HG02852 (cell line): Measurements from ENCODE around the gene DIP2B.

Experiments
- ATAC-seq: cut with Tn5 transposase; IDR thresholded peaks from one replicate; pipeline ENCODE4 v1.9.1; 2021; ENCODE audit warnings: mild to moderate bottlenecking, moderate library complexity; ENCODE audit not compliant: unreplicated experiment

DIP2B gene

DNA sequence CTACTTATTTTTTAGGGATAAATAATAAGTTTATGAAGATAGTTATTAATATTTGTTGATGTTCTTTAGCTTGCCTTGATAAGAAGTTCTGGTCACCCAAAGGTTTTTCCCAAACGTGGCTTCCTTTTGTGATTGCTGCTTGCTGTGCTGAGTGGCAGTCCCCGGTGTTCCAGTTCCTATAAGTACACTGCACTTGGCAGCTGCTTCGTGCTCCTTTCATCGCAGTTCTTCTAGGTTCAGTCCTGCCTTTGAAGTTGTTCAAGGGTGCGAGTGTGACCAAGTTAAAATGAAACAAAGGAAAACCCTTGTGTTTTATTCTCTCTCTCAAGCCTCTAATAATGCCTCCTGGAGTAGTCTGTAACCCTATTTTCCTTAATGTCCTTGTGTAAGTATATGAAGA, 130.6 kb downstream of the DIP2B start:
- ATAC-seq = no peak

DNA sequence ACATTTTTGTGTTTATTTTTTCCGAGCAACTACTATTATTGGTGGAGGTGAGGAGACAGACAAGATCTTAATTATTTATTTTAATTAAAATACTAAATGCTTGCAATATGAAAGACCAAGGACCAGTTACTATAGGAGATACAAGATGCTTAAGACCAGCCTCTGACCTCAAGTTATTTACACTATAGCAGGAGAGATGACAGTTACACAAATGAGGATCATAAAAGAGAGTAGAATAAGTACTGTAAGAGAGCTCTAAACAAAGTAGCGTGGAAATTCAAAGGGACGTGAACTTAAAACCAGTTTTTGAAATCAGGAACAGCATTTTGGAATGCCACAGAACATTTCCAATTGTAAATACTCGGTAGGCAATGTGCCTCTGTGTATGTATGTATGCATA, 131.1 kb downstream of the DIP2B start:
- ATAC-seq = no peak

DNA sequence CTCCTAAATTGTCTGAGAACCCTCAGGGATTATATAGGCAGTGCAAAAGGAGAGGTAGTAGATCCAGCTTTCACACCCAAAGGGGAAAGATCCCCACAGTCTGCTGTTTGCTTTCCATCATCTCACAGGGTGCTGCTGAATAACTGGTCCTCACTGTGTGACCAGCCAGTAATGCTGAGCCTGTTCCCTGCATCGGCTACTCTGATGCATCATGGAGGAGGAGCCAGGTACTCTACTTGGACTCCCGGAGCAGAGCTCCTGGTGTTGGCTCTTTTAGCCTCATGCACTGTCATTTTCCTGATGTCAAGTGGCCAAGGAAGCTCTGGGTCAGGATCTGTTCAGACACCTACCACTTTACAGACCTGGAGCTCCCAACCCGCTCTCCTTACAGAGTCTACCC, 131.7 kb downstream of the DIP2B start:
- ATAC-seq = no peak

DNA sequence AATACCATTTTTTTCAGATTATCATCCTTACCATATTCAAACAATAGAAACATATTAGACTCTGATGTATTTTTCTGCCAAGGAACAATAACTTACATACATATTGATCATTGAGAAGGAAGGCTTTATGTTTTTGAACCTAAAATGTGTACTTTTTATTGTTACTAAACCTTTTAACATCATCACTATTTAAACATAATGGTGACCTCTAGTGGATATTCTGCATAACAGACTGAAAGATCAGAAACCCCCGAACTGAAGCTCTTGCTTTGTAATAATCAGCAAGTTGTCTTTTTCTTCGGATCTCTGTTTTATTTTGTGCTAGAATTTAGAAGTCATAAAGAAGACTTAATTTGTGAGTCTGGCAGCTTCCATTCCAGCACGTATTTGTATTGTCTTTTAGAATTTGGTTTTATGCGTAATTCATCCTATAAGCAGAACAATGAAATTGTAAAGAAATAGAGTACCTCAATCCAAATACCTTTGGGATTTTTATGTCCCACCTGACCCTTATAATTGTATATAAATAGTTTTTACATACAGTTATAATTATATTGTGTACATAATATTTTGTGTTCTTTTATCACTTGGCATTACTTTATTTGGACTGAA, 133.2 kb downstream of the DIP2B start:
- ATAC-seq = no peak

DNA sequence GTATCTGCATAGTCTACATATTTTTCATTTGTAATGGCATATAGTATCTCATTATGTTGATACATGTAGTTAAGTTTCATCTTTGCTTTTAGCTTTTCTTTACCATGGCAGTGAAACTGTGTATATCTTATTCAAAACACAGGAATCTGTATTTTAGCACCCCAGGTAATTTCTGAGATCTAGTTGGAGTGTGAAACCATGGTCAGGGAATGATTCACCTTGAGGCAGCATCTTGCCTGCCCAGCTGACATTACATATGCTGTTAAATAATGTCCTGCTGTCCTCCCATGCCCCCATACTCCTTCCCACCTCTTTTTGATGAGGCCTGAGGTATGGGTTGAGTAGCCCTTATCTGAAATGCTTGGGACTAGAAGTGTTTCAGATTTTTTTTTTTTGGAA, 133.7 kb downstream of the DIP2B start:
- no peak for ATAC-seq

DNA sequence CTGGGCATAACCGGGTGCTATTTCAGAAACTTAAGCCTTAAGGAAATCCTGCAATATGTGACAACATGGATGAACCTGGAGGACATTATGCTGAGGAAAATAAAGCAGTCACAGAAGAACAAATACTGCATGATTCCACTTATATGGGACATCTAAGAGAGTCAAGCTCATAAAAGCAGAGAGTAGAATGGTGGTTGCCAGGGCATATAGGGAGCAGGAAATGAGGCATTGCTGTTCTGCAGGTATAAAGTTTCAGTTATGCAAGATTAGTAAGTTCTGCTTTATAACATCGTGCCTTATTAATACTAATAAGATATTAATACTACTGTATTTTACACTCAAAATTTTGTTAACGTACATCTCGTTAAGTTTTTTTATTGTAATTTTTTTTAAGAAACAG, 134.9 kb downstream of the DIP2B start:
- ATAC-seq = no peak

DNA sequence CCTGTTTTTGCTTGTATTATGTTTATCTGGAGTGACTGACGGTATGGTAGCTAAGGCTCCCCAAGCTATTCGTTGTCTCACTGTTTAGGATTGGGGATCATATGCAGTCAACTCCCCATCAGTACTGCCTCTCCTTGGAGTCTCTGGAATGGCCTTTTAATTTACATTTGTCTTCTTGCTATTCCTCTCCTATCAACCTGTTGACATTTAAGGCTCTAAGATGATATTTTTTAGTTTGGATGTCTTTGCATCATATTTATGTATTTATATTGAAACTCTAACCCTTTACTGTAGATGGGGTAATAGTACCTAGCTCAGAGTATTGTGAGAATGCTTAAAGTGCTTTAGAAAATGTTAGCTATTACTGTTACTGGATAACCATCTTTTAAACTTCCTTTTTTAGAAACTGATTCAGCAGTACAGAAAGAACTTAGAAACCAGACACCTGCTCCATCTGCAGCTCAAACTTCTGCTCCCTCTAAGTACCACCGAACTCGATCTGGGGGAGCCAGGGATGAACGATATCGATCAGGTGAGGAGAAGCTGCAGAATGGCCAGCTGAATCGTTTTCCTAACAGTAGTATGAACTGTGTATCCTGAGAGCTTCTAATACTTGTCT, 135.6 kb downstream of the DIP2B start:
- ATAC-seq = no peak

DNA sequence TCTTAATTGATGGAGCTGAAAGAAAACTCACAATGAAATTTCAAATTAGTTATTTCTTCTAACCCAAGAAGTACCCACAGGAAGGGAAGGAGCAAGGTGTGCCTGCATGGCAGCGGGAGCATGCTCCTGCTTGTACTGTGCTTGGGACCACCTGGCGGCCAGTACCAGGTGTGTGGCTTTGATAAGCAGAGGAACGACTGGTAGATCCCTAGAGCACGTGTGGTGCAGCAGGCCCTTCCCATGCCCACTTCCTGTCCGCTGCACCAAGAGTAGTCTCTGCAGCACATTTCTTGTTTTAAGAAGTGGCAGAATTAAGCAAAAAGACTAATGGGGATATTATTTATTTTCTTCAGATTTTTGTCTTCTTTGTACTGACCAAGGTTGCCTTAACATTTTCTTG, 136.8 kb downstream of the DIP2B start:
- ATAC-seq = no peak

DNA sequence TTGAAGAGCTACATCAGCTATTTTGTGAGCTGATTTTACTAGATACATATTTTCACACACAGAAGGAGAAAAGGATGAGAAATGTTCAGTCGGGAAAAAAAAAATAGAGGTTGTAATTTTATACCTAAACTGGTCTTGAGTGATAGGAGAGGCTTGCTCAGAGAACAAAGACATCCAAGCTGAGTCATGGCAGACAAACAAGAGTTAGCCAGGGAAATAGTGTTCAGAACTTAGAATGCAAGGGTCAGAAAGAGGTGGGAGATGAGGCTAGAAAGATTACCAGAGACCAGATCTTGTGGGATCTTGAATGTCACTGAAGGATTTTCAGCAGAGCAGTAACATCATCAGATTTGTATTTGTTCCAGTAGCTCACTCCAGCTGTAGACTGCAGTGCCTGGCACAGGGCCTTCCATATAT, 137.3 kb downstream of the DIP2B start:
- no peak for ATAC-seq

DNA sequence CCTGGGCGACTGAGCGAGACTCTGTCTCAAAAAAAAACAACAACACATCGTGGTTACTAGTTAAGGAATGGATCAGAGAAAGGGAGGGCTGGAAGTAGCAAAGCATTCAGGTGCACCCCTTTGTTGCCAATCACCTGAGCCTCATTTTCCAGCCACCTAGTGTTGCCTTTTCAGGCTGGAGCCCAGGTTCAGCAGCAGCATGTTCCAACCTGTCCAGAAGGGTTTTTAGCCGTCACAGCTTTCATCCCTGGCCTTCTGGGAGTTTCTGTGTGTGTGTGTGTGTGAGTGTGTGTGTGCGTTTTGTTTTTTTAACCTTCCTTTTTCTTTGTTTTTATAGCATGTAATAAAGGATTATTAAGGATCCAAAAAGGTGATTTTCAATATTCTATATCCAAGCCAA, 138.0 kb downstream of the DIP2B start:
- no peak for ATAC-seq

DNA sequence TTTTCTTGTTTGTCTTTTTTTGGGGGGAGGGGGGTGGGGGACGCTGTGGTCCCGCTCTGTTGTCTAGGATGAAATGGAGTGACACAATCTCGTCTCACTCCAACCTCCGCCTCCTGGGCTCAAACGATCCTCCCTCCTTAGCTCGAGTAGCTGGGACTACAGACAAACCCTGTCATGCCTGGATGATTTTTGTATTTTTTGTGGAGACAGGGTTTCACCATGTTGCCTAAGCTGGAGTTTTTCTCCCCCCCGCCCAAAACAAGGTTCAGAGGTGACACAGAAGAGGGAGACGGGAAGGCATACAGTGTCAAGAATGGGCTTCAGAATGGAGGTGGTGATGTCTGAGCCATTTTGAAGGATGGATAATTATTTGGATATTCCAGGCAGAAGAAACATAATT, 142.2 kb downstream of the DIP2B start:
- no peak for ATAC-seq

DNA sequence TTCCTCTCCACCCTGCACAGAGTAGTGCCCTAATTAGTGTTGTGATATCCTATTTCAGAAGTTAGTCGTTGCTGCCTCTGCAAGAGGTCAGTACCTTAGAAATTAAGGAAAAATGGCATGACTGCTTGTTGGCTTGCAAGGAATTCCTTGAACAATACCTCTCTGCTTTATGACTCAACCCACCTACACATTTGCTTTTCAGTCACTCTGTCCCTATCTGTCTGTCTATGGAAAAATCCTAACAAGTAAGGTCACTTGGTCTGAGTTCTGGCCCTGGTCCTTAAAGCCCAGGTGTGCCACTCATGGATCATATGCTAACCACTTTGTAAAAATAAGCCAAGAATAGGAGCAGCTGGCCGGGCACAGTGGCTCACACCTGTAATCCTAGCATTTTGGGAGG, 142.7 kb downstream of the DIP2B start:
- no peak for ATAC-seq

DNA sequence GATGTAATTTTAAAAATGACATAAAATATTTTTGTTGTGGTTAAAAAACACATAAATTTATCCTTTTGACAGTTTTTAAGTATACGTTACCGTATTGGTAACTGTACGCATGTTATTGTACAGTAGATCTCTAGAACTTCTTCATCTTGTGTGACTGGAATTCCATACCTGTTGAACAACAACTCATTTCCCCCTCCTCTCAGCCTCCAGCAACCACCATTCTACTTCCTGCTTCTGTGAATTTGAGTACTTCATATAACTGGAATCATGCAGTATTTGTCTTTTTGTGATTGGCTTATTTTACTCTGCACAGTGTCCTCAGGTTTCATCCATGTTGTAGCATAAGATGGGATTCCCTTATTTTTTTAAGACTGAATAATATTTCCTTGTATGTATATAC, 145.5 kb downstream of the DIP2B start:
- no peak for ATAC-seq

DNA sequence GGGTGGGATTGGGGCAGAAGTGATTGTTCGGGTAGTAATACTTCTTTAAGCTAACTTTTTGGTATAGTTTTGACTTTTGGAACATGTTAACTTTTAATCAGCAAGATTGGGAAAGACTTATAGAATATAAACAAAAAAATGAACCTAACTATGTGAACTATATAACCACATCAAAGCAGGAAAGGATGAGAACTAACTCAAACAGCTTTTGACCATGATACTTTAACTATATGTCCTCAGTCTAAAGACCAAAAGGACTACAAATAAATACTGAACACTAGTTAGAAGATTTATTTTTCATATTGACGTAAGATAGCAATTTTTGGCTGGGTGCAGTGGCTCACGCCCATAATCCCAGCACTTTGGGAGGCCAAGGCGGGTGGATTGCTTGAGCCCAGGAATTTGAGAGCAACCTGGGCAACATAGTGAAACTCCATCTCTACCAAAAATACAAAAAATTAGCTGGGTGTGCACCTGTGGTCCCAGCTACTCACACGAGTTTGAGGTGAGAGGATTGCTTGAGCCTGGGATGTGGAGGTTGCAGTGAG, 150.7 kb downstream of the DIP2B start:
- ATAC-seq = no peak

DNA sequence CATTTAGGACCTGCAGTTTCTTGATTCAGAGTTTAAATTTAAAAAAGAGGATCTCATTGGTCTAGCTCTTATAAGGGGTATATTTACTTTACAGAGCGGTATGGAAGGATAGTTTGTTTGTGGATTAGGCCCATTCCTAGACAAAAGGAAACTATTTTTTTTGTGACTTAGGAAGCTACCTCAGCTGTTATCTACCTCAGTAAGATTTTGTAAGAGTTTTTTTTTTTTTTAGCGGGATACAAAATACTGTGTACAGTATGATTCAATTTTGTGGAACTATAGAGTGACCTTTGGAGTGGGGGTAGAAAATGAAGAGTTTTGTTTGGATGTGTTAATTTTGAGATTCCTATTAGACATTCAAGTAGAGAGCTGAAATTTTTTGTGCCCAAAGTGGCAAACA, 154.5 kb downstream of the DIP2B start:
- no peak for ATAC-seq

DNA sequence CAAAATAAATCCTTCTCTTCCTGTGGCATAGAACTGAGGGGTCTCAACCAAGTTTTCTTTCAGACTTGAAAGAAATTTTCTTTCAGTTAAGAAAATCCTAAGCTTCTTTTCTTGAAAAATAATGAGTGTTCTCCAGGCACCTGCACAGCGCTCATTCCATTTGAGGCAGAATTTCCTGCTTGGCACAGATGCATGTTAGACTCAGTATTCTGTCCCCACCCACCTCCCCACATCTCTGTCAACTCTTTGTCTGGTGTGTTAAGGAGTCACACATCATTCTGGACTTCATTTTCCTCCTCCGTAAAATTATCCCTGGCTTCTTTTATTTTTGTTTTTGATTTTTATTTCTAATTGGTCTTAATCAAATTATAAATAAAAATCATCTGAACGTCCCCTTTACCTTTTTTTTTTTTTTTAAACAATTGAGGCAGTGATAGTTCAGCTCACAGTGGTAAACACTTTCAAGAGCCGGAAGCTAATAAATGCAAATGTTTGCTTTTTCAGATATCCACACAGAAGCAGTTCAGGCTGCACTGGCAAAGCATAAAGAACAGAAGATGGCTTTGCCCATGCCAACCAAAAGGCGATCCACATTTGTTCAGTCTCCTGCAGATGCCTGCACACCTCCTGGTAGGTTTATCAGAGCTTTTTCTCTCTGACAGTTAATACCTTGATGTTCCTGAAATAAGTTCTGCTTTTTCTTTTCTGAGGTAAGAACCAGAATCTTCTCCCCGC, 155.1 kb downstream of the DIP2B start:
- ATAC-seq = no peak

DNA sequence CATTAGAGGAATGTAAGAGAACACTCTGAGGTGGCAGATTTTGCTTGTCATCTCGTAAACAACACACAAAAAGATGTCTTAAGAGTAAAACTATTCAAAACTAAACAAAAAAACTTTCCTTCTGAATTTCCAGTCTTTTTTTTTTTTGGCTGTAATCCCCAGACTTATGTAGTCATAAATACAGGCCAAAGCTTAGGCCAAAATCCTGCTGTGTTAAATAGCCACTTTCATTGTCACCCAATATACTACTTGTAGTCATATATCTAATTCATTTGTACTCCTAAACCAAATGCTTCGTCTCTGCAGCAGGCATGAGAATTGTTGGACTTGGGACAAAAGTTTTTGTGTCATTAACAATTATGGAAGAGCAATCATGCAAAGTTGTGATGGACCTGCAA, 155.6 kb downstream of the DIP2B start:
- ATAC-seq = no peak

DNA sequence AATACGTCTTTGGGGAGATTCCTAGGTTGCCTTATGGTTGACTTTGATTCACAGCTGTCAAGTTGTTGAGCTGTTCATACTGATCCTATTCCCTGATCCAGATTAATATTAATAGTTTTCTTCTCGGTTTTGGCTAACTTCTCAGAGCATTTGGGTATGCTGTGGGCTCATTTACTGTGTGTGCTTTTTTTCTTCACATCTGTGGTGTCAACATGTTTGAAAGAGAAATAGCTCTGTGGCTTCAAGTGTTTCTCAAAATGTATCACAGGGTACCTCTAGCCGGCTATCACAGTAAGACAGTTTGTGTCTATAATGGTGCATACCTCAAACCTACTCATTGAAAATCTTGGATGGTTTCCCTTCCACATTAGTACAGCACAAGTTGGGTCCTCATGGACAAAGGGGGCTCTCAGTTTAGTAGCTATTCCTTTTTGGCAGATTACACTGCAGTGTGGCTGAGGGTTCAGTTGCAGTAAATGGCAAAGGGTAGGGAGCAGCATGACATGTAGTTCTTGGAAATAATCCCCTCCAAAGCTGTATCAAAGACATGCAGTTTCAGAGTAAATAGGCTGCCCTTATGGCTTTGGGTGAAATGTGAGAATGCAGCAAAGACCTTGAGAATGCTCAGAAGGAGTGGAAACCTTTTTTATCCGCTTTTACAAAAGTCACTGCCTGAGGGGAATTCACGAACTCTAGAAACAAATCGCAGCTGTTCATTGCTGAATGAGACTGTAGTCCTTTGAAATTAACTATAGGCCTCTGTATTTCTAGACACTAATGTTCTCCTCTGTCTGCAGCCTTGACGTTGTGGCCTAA, 156.7 kb downstream of the DIP2B start:
- peak; percentile 58 for ATAC-seq

DNA sequence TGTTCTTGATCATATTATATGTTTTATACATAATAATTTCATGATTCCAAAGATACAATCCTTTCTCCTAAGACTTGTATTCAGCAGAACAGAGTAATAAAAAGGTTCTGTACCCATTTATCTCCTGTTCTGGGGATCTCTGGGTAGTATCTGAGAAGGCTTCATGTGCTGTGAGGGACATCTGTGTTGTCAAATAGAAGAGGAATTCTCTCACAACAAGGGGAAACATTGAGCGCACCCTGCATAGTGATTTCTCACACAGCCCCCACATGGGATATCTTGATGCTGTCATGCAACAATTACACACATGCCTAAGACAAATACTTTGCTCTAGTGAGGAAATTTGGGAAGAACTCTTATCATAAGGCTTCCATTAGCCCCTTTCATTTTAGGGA, 157.3 kb downstream of the DIP2B start:
- ATAC-seq = no peak

DNA sequence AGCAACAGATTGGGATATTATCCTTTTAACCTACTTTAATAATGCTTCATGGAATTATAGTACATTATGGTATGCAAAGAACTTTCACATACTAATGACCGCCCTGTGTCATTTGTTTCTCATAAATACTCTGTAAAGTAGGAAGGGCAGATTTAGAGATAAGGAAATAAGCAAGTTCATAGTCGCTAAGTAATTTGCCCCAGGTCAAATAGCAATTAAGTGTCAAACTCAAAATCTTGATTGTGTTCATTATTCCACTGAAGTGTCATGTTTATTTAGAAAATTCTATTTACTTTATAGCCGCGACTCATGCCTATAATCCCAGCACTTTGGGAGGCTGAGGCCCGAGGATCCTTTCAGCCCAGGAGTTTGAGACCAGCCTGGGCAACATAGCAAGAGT, 160.4 kb downstream of the DIP2B start:
- no peak for ATAC-seq

DNA sequence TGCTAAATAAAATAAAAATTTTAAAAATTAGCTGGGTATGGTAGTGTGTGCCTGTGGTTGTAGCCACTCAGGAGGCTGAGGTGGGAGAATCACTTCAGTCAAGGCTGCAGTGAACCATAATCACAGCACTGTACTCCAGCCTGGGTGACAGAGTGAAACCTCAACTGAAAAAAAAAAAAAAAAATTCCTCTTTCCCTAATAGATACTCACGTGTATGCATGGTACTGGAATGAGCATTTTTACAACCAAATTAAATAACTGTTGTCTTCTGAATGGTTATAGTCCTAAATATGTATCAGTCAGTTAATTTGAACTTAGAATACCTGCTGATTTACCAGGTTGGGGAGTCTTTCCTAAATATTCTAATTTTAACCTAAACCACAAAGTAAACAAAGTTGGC, 160.8 kb downstream of the DIP2B start:
- no peak for ATAC-seq
